Activated CD8-positive, alpha-beta T cell treated with anti-CD3 and anti-CD28 coated beads for 36 hours (primary cell): ENCODE results near the gene C17orf67. TPM values are rescaled to one million over a fixed set of nuclear protein-coding genes. Genes with fewer than 3 reads are reported as not detected.

Experiments used
- ATAC-seq: fragments of 200-7000 bp; cut with Tn5 transposase; one replicate; pipeline ENCODE4 v1.10.0; 2021; ENCODE audit warnings: mild to moderate bottlenecking, moderate library complexity
- CTCF ChIA-PET: fragments of 350-600 bp; sonication (Branson Sonifier 250); formaldehyde crosslinking; loops from one replicate; lab custom pipeline; 2021; ENCODE audit warnings: antibody characterized with exemption; lab: Charles Lee
- POLR2A ChIA-PET: fragments of 350-600 bp; sonication (Branson Sonifier 250); formaldehyde crosslinking; loops from one replicate; lab custom pipeline; 2021; ENCODE audit warnings: antibody characterized with exemption; lab: Charles Lee
- DNase-seq: peaks from one replicate; pipeline ENCODE4 v3.0.0-alpha.2; 2020
- H3K27ac Mint-ChIP-seq: one replicate; pipeline ENCODE4 v1.8.0; 2021; ENCODE audit warnings: mild to moderate bottlenecking, mixed read lengths
- H3K27me3 Mint-ChIP-seq: one replicate; pipeline ENCODE4 v1.8.0; 2021; ENCODE audit warnings: mixed read lengths
- H3K36me3 Mint-ChIP-seq: one replicate; pipeline ENCODE4 v1.8.0; 2021; ENCODE audit warnings: low read depth, mixed read lengths
- H3K4me1 Mint-ChIP-seq: one replicate; pipeline ENCODE4 v1.8.0; 2021; ENCODE audit warnings: low read depth, mixed read lengths
- H3K4me3 Mint-ChIP-seq: one replicate; pipeline ENCODE4 v1.8.0; 2021; ENCODE audit warnings: mild to moderate bottlenecking, moderate library complexity, mixed read lengths
- H3K9me3 Mint-ChIP-seq: one replicate; pipeline ENCODE4 v1.8.0; 2021; ENCODE audit warnings: mixed read lengths
- CTCF ChIP-seq: fragments of 200-600 bp; IDR thresholded peaks from one replicate; pipeline ENCODE4 v1.8.0; 2022; ENCODE audit warnings: antibody characterized with exemption, mild to moderate bottlenecking
- intact Hi-C: fragments of 100-400 bp; cut with micrococcal nuclease; formaldehyde crosslinking; loops from one replicate; pipeline ENCODE4 v1.10.0; 2022
- total RNA-seq, 2 experiments: library from RNA; stranded (reverse); gene quantifications; one replicate each; pipeline ENCODE4 v1.2.3, GENCODE V29; 2021

The C17orf67 gene
- total RNA-seq, 2 experiments from 2014 or later = 2.3 TPM

- POLR2A ChIA-PET = no interaction called here
- Mint-ChIP-seq H3K27me3 (no peaks in the 10 kb centered on the region), H3K9me3 (no peaks in the 10 kb centered on the region), H3K4me3 (no peak overlapping the region), H3K36me3 (no peaks in the 10 kb centered on the region), H3K4me1 (no peaks in the 10 kb centered on the region), H3K27ac (no peak overlapping the region)
- no peak for DNase-seq
- no peak for TF ChIP-seq CTCF
- ATAC-seq = no peak
- CTCF ChIA-PET = no interaction called here
- intact Hi-C loops = no loop called here
Observed at GRCh38 chr17:56803071-56803470, 30.6 kb downstream of the C17orf67 start.

- no peak for ATAC-seq
- H3K36me3 Mint-ChIP-seq = no peaks in the 10 kb centered on the region
- no peaks in the 10 kb centered on the region for H3K27me3 Mint-ChIP-seq
- DNase-seq = no peak
- H3K9me3 Mint-ChIP-seq = no peaks in the 10 kb centered on the region
- TF ChIP-seq CTCF = no peak
- H3K27ac Mint-ChIP-seq = no peak overlapping the region
- no peak overlapping the region for H3K4me3 Mint-ChIP-seq
- CTCF ChIA-PET = interaction anchor here (1.6 kb wide), 1 partner anchor 18 kb away, joined by 6 read pairs; no protein-coding TSS in a partner anchor
- H3K4me1 Mint-ChIP-seq = no peaks in the 10 kb centered on the region
- intact Hi-C loops = no loop called here
- POLR2A ChIA-PET = no interaction called here
Observed at GRCh38 chr17:56801459-56802178, 32.1 kb downstream of the C17orf67 start.

DNA sequence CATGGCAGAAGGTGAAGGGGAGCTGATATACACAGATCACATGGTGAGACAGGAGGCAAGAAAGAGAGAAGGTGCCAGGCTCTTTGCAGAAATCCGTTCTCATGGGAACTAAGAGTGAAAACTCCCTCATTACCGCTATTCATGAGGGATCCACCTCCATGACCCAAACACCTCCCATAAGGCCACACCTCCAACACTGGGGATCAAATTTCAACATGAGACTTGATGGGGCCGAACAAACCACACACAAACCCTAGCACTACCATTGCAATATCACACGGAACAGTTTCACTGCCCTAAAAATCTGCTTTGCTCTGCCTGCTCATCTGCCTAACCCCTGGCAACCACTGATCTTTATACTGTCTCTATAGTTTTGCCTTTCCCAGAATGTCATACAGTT is 34.8 kb downstream of the C17orf67 start:
- CTCF ChIA-PET = no interaction called here
- H3K27ac Mint-ChIP-seq = no peak overlapping the region
- H3K4me1 Mint-ChIP-seq = no peaks in the 10 kb centered on the region
- TF ChIP-seq CTCF = no peak
- no peaks in the 10 kb centered on the region for H3K9me3 Mint-ChIP-seq
- no peak overlapping the region for H3K4me3 Mint-ChIP-seq
- POLR2A ChIA-PET = interaction anchor here (0.6 to 0.9 kb wide), 2 partner anchors 19 to 179 kb away, joined by 4 read pairs; partner anchors contain the start of gene SCPEP1
- ATAC-seq = no peak
- no peaks in the 10 kb centered on the region for H3K36me3 Mint-ChIP-seq
- intact Hi-C loops = no loop called here
- no peak for DNase-seq
- no peaks in the 10 kb centered on the region for H3K27me3 Mint-ChIP-seq

DNA sequence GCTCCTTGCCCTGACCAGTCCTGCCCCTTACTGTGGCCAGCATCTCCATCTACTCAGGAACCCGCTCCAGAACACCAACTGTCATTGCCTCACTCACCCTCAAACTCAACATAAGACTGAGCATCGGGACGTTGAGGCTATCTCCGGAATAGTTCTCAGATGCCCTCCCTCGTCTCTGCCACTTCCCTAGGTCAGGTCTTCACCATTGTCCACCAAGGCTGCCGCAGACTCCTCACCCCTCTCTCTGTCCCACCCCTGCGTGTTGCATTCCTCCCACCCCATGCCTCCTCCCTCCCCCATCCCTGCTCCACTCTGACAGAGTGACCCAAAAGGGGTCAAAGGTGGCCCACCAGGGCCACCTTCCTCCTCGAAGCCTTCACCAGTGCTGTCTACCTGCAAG is 37.2 kb downstream of the C17orf67 start:
- Mint-ChIP-seq H3K4me1 (no peaks in the 10 kb centered on the region), H3K4me3 (no peak overlapping the region), H3K27ac (no peak overlapping the region), H3K9me3 (peaks cover 5% of the 10 kb centered on the region), H3K27me3 (no peaks in the 10 kb centered on the region), H3K36me3 (peaks cover 4% of the 10 kb centered on the region)
- POLR2A ChIA-PET = no interaction called here
- CTCF ChIA-PET = no interaction called here
- no peak for DNase-seq
- intact Hi-C loops = no loop called here
- no peak for TF ChIP-seq CTCF
- no peak for ATAC-seq

DNA sequence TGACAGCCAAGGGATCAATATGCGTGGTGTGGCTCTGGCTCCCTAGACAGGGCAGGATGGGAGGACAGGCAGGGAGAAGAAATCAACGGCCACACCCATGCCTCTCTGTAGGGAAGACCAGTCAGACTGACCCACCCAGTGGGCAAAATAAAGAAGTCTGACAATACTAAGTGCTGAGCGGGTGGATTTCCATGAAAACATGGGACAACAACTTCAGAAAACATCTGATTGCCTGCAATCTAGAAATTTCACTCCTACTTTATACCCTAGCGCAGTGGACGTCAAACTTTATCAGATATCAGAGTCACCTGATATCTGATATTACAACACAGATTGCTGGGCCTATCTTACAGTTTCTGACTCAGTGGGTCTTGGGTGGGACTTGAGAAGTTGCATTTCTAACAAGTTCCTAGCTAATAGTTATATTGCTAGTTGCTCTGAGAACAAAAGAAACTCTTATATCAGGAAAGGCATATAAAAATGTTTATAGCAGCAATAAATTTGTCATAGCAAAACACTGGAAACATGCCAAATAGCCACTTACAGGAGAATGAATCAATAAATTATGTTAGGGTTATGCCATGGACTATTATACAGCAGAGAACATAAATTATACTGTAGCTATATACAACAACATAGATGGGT is 38.4 kb downstream of the C17orf67 start:
- no peaks in the 10 kb centered on the region for H3K4me1 Mint-ChIP-seq
- no peaks in the 10 kb centered on the region for H3K27me3 Mint-ChIP-seq
- H3K9me3 Mint-ChIP-seq = peaks cover 5% of the 10 kb centered on the region
- H3K4me3 Mint-ChIP-seq = no peak overlapping the region
- ATAC-seq (no peak), DNase-seq (no peak)
- CTCF ChIA-PET = interaction anchor here (2.5 kb wide), 1 partner anchor 15 kb away, joined by 12 read pairs; no protein-coding TSS in a partner anchor
- TF ChIP-seq CTCF = no peak
- no peak overlapping the region for H3K27ac Mint-ChIP-seq
- POLR2A ChIA-PET = no interaction called here
- peaks cover 4% of the 10 kb centered on the region for H3K36me3 Mint-ChIP-seq
- intact Hi-C loops = no loop called here
